Lower lobe of right lung (tissue), 2 donors: ENCODE measurements around the gene SVIP. TPM values are rescaled to one million over a fixed set of nuclear protein-coding genes. Genes with fewer than 3 reads are reported as not detected.

Experiments
- ATAC-seq, 2 donors: fragments of 200-7000 bp; cut with Tn5 transposase; one replicate each; pipeline ENCODE4 v1.9.1; 2020 to 2022; ENCODE audit warnings: mild to moderate bottlenecking in 2 of 2, moderate library complexity in 2 of 2
- DNase-seq: peaks from one replicate; pipeline ENCODE4 v3.0.0-alpha.2; 2020
- H3K27ac ChIP-seq: fragments of 200-600 bp; one replicate; pipeline ENCODE4 v1.8.0; 2022
- H3K27me3 ChIP-seq: fragments of 200-600 bp; one replicate; pipeline ENCODE4 v1.8.0; 2022; ENCODE audit warnings: low read depth
- H3K36me3 ChIP-seq: fragments of 200-600 bp; one replicate; pipeline ENCODE4 v1.8.0; 2022; ENCODE audit warnings: mild to moderate bottlenecking
- H3K4me1 ChIP-seq: fragments of 200-600 bp; one replicate; pipeline ENCODE4 v1.8.0; 2022
- H3K4me3 ChIP-seq: fragments of 200-600 bp; one replicate; pipeline ENCODE4 v1.8.0; 2022; ENCODE audit warnings: mild to moderate bottlenecking
- H3K9me3 ChIP-seq: fragments of 200-600 bp; one replicate; pipeline ENCODE4 v1.8.0; 2022
- CTCF ChIP-seq: fragments of 200-600 bp; IDR thresholded peaks from one replicate; pipeline ENCODE4 v1.8.0; 2022; ENCODE audit warnings: antibody characterized with exemption, mild to moderate bottlenecking
- intact Hi-C: fragments of 100-400 bp; cut with DNase I; formaldehyde crosslinking; loops from one replicate; pipeline ENCODE4 v1.11.0; 2022
- total RNA-seq: library from RNA; stranded (reverse); fragmentation: NEBNext Ultra II Directional; extraction: Animal tissue kit (Norgen Biotek cat#: 25700); gene quantifications from one replicate; pipeline ENCODE4 v1.2.1, GENCODE V29; 2021
- donor health status: DM: no; HTN: yes; CAD: no; lungs with severe emphysema.

SVIP gene
- total RNA-seq, 1 donor from 2014 or later: 27.1 TPM

GRCh38 chr11:22786475-22786874 lies 43.1 kb downstream of the SVIP start:
- intact Hi-C loops: loop anchor here (5.0 kb wide), 1 partner anchor 454 kb away; no protein-coding TSS in a partner anchor
- Histone ChIP-seq H3K27ac (no peak overlapping the region), H3K4me1 (no peaks in the 10 kb centered on the region), H3K9me3 (no peaks in the 10 kb centered on the region), H3K27me3 (no peaks in the 10 kb centered on the region), H3K36me3 (no peaks in the 10 kb centered on the region), H3K4me3 (no peak overlapping the region)
- no peak for TF ChIP-seq CTCF
- DNase-seq (no peak), ATAC-seq (no peak)

- DNase-seq (no peak), ATAC-seq (no peak)
- H3K36me3 ChIP-seq: no peaks in the 10 kb centered on the region
- no peaks in the 10 kb centered on the region for H3K9me3 ChIP-seq
- H3K4me3 ChIP-seq: no peak overlapping the region
- no peak overlapping the region for H3K27ac ChIP-seq
- intact Hi-C loops: loop anchor here (5.0 kb wide), 1 partner anchor 453 kb away; no protein-coding TSS in a partner anchor
- H3K27me3 ChIP-seq: no peaks in the 10 kb centered on the region
- no peak for TF ChIP-seq CTCF
- H3K4me1 ChIP-seq: no peaks in the 10 kb centered on the region
These were observed 44.4 kb downstream of the SVIP start for GRCh38 chr11:22785251-22785650.

- Histone ChIP-seq H3K36me3 (no peaks in the 10 kb centered on the region), H3K4me3 (no peak overlapping the region), H3K27ac (no peak overlapping the region), H3K9me3 (no peaks in the 10 kb centered on the region), H3K27me3 (no peaks in the 10 kb centered on the region), H3K4me1 (no peaks in the 10 kb centered on the region)
- intact Hi-C loops: no loop called here
- ATAC-seq: no peak
- no peak for TF ChIP-seq CTCF
- DNase-seq: no peak
These were observed 48.5 kb downstream of the SVIP start for GRCh38 chr11:22780952-22781593.

GRCh38 chr11:22779850-22780249 lies 49.8 kb downstream of the SVIP start:
- H3K9me3 ChIP-seq: no peaks in the 10 kb centered on the region
- no peak overlapping the region for H3K27ac ChIP-seq
- intact Hi-C loops: no loop called here
- H3K4me3 ChIP-seq: no peak overlapping the region
- no peak for TF ChIP-seq CTCF
- ATAC-seq (no peak), DNase-seq (no peak)
- H3K27me3 ChIP-seq: no peaks in the 10 kb centered on the region
- no peaks in the 10 kb centered on the region for H3K4me1 ChIP-seq
- H3K36me3 ChIP-seq: no peaks in the 10 kb centered on the region

- no peak for DNase-seq
- TF ChIP-seq CTCF: no peak
- H3K9me3 ChIP-seq: no peaks in the 10 kb centered on the region
These were observed 51.0 kb downstream of the SVIP start for GRCh38 chr11:22778642-22779041.

More at GRCh38 chr11:22778642-22779041, 51.0 kb downstream of the SVIP start:
- ATAC-seq: no peak
- intact Hi-C loops: no loop called here
- H3K4me3 ChIP-seq: no peak overlapping the region
- H3K4me1 ChIP-seq: no peaks in the 10 kb centered on the region
- H3K27me3 ChIP-seq: no peaks in the 10 kb centered on the region
- no peaks in the 10 kb centered on the region for H3K36me3 ChIP-seq
- no peak overlapping the region for H3K27ac ChIP-seq
